22Rv1 (cell line): Measurements from ENCODE around the gene SLC15A3.

ENCODE experiments used
- H3K27ac ChIP-seq: fragments of 450-650 bp; 2 replicates; pipeline ENCODE4 v1.5.1; 2017
- CTCF ChIP-seq: fragments of 450-650 bp; IDR thresholded peaks from 2 replicates; pipeline ENCODE4 v1.5.1; 2017; ENCODE audit warnings: mild to moderate bottlenecking
- ZFX ChIP-seq: fragments of 450-650 bp; IDR thresholded peaks from 2 replicates; pipeline ENCODE4 v1.6.1; 2017; ENCODE audit warnings: antibody characterized with exemption, borderline replicate concordance

The SLC15A3 gene

GRCh38 chr11:60934790-60935605 is 17.0 kb downstream of the SLC15A3 start:
- no peak for TF ChIP-seq CTCF
- TF ChIP-seq ZFX = no peak
- no peak overlapping the region for H3K27ac ChIP-seq

DNA sequence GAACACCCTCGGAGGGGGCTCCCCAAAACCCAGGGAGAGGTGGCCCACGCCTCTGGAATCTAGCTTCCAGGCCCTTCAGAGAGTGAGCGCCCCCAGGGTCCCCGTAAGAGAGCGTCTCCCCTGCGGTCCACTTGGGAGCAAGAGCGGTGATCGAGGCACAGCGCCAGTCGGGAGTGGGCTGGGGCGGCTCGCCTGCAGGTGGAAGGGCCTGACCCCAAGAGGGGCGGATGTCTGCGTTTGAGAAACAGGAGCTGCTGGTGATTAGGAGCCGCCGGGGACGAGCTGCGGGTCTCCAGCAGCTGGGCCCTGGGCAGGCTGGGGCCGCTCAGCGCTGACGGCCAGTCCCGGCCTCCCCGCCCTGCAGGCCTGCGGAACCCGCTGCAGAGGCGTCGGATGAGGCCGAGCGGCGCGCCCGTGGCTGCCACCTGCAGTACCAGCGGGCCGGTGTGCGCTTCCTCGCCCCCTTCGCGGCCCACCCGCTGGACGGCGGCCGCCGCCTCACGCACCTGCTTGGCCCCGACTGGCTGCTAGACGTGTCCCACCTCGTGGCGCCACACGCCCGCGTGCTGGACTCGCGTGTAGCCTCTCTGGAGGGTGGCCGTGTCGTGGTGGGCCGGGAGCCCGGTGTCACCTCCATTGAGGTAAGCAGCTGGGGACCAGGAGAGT is 17.7 kb downstream of the SLC15A3 start:
- TF ChIP-seq ZFX (no peak), CTCF (no peak)
- no peak overlapping the region for H3K27ac ChIP-seq

GRCh38 chr11:60933416-60934123 is 18.4 kb downstream of the SLC15A3 start:
- H3K27ac ChIP-seq = no peak overlapping the region
- TF ChIP-seq CTCF (no peak), ZFX (no peak)

- no peak for TF ChIP-seq CTCF
- no peak for TF ChIP-seq ZFX
- H3K27ac ChIP-seq = no peak overlapping the region
Measured at GRCh38 chr11:60932605-60933356, 19.2 kb downstream of the SLC15A3 start.

- TF ChIP-seq ZFX (no peak), CTCF (no peak)
- H3K27ac ChIP-seq = no peak overlapping the region
Measured at GRCh38 chr11:60931917-60932316, 20.1 kb downstream of the SLC15A3 start.

DNA sequence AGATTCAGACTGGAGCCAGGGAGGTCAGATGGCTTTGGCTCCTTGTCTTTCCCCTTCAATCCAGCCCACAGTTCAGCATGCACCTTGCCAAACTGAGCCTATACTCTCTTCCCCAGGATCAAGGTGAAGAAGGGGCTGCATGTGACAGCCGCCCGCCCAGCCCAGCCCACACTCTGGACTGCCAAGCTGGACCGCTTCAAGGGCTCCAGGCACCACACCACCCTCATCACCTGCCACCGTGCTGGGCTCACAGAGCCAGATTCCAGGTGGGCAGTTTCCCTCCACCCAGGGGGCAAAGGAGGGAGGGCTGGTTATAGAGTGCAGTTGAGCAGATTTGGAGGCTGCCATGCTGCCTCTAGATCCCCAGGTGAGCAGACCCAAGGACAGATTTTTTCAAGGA is 21.6 kb downstream of the SLC15A3 start:
- no peak for TF ChIP-seq CTCF
- no peak for TF ChIP-seq ZFX
- no peak overlapping the region for H3K27ac ChIP-seq
